HG03280 (cell line): ENCODE results near the gene SYCP2.
"Not testable (repeated sequence)": the region's sequence is repeated elsewhere in the genome, so short reads cannot be mapped to it uniquely, and the experiment has no call there.

Experiments used
- ATAC-seq: cut with Tn5 transposase; IDR thresholded peaks from one replicate; pipeline ENCODE4 v1.9.1; 2021; ENCODE audit warnings: mild to moderate bottlenecking, moderate library complexity; ENCODE audit not compliant: unreplicated experiment

The SYCP2 gene, protein sequence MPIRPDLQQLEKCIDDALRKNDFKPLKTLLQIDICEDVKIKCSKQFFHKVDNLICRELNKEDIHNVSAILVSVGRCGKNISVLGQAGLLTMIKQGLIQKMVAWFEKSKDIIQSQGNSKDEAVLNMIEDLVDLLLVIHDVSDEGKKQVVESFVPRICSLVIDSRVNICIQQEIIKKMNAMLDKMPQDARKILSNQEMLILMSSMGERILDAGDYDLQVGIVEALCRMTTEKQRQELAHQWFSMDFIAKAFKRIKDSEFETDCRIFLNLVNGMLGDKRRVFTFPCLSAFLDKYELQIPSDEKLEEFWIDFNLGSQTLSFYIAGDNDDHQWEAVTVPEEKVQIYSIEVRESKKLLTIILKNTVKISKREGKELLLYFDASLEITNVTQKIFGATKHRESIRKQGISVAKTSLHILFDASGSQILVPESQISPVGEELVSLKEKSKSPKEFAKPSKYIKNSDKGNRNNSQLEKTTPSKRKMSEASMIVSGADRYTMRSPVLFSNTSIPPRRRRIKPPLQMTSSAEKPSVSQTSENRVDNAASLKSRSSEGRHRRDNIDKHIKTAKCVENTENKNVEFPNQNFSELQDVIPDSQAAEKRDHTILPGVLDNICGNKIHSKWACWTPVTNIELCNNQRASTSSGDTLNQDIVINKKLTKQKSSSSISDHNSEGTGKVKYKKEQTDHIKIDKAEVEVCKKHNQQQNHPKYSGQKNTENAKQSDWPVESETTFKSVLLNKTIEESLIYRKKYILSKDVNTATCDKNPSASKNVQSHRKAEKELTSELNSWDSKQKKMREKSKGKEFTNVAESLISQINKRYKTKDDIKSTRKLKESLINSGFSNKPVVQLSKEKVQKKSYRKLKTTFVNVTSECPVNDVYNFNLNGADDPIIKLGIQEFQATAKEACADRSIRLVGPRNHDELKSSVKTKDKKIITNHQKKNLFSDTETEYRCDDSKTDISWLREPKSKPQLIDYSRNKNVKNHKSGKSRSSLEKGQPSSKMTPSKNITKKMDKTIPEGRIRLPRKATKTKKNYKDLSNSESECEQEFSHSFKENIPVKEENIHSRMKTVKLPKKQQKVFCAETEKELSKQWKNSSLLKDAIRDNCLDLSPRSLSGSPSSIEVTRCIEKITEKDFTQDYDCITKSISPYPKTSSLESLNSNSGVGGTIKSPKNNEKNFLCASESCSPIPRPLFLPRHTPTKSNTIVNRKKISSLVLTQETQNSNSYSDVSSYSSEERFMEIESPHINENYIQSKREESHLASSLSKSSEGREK (N-terminal part only)

DNA sequence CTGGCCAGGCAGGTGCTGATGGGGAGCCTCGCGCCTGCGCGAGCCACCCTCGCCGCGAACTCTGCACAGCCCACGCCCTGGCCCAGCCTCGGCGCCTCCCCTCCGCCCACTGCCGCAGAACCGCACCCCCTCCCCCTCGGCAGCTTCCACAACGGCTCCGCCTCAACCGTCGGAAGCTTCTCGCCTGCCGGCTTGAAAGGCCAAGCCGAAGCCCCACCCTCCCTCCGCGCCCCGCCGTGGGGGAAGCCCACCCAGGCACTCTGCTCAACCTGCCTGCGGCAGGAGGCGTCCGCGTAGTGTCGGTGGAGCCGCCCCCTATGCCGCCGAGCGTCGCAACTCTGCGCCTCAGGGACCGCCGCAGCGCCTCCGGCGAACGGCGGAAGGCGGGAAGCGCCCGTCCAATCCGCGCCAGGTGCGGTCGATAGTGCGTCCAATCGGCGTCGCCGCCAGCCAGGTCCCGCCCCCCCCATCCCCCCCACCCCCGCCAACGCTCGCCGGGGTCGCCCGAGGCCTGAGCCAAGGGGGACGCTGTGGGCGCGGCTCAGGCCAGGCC is at the start of gene SYCP2:
SYCP2 (minus strand) TSS at position 342 of the 553 bp plus-strand sequence. CDS start 11,224 bp downstream, outside the sequence.
- ATAC-seq, result peak; percentile 6

DNA sequence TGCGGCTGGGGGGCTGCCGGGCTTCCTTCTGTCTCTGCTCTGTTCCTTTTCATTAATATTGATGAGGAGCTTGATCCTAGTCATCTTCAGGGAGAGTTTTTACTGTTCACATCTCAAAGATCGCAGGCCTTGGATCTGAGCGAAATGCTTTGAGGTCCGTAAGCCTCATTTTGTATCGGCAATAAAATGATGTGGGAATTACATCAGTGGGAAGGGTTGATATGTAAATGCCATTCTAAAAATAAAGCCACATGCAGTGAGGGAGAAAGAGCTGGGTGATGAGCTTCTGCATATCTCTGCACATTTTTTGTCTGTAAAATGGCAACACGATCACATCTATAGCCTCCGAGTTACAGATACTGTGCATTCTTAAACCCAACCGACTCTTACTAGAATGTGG is 49.6 kb upstream of the SYCP2 start:
- no peak for ATAC-seq

DNA sequence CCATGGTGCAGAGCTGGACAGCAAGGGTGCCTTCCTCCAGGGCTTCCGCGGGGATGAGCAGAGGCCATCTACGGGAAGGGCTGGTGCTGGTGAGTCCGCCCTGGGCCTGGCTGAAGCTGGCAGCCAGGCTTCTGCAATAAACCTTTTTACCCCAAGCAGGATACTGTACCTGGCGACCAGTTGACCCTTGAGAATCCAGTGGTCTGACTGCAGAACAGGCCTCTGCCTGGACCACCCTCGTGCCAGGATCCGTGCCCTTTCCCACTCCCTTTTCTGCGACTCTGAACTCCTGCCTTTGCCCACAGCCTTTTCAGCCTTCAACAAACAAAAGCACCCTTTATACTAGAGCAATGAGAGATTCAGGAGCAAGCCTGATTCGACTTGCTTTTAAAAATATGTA is 43.6 kb upstream of the SYCP2 start:
- no peak for ATAC-seq

DNA sequence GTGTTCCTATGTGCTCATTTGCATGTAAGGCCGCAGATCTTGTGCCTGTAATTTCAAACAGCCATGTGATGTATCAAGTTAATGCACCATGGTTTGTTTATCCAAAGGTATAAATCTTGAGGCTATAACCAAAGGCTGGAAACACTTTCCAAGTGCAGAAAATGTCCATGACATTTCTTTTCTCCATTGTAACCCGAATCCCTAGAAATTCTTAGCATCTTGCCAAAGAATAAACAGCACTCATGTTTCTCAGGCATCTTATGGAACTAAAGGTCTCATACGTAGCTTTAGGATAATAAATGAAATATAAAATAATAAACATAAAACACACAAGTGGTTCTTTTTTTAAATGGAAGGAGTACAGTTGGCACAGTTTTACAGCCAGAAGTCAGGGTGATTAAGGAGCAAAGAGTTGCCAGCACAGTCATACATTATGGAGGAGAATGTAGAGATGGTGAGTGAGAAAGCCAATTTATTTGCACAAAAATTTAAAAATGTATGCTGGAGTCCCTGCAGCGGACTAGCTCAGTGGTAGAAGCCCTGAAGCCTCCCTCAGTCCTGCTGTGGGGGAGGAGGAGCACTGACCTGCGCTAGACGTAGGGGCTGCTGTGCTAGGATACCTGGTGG is 42.8 kb upstream of the SYCP2 start:
- ATAC-seq, result no peak

DNA sequence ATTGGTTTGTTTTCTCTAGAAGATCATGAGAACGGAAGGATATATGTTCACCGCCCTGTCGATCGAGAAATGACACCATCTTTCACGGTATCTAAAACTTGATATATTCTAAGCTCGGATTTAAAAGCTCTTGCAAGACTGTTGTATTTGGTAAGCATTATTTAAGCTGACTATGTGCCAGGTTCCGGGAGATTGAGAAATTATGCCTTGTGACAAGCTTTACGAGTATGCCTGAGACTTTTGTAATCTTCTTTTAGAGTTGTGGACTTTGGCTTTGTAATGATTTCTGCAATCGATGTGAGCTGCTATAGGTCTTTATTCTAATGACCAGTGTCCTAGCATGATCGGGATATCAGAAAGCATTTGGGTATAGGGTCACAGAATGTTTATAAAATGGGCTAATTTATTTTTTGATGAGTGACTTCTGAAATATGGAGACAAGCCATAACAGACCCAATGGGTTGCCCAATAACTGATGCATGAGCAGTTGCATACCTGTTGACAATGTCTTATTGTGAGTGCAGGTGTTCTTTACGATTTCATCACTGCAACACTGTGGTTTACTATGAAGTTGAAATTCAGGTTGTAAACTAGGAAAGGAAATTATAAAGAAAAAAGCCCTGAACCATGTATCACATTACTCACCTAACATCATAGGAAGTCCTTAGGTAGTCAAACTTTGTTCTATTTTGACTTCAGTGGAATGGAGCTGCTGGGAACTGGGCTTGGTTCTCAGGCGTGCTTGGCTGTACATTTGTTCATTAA is 38.8 kb upstream of the SYCP2 start:
- ATAC-seq, result no peak

DNA sequence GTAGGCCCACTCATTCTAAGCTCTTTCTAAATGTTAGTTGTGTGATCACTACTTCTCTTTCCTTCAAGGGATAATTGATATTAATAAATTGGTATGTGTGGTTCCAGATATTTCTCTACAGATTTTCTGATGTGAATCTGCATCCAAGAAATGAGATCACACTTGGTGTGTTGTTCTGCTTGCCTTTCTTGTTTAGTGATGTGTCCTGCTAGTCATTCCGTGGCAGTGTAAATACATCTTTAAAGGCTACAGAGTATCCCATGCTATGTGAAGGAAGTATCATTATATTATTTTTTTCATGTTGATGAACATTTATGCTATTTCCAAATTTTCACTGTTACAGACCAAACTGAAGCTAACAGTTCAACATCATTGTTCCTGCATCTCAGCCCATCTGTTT is 38.0 kb upstream of the SYCP2 start:
- ATAC-seq, result no peak

DNA sequence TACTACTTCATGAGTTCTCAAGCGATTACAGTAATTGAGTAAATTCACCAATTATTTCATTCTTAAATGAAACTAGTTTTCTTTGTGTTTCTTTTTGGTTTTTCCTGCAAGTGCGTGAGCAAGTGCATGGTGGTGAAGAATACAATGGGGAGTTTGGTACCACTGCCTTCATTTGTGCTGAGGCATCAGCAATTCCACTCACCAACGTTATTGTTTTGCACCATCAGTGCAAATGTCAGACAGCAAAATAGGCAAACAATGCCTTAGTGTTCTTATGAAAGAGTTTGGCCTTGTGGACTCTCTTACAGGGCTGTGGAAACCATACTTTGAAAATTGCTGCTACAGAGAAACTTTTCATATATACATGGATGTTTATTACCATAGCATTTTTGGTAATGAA is 33.0 kb upstream of the SYCP2 start:
- ATAC-seq, result no peak

DNA sequence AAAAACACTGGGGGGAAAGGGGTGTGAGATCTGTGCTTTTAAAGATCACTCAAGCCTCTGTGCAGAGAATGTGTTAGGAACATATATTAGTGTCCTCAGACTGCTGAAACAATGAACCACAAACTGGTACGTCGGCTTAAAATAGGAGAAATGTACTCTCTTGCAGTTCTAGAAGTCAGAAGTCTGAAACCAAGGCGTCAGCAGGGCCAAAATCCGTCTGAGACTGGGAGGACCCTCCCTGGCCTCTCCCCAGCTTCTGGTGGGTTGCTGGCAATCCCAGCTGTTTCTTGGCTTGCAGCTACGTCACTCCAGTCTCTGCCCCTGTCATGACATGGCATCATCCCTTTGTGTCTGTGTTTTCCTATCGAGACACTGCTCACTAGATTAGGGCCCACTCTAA is 28.7 kb upstream of the SYCP2 start:
- no peak for ATAC-seq

DNA sequence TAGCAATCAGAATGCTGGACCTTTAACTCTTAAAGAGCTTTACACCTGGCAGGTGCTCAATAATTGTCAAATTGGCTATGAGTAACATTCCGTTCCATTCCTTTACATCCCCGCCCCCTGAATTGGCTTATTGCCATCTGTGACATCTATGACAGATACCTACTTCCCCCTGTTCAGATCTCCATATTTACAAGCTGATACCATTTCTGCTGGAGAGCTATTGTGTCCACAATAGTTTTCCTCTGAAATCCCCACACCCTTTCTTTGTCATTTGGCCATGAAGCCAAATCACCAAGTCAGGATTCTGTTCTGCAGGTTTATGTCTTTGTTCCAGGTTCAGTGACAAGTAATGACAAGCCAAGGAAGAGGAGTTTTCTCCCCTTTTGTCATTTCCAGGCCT is 28.0 kb upstream of the SYCP2 start:
- ATAC-seq, result no peak

DNA sequence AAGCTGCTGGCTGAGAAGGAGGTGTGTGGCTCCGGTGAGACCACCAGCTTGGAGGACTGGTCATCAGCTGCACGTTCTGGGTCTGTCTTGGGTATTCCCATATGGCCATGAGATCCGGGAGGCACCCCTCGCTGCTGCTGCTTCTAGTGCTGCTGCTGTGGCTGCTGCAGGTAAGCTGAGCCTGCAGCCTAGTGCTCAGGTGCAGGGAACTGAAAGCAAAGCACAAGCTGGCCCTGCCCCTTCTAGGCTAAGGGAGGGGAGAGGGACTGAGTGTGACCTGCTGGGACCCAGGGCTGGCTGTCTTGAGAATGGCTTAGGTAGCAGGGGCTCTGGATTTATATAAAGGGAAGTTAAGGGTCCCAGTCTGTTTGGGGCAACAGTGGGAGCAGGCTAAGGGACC is 25.2 kb upstream of the SYCP2 start:
- no peak for ATAC-seq

DNA sequence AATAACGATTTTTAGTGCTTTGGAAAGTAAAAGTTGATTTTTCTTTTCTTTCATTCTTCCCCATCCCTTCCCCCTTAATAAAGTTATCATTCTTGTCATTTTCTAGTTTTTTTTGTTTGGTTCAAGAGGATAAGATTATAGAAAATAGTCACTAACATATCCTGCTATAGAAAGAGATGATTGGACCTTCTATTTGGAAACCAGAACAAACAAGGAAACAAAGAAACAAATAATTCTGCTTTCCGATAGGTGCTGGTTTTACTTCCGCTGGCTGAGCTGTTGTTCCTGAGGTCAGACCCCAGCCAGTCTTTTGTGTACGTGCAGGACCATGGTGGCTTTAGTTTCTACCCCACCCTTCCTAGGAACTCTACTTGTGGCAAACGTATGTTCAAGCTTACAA is 24.7 kb upstream of the SYCP2 start, which contains the start of gene CDH26:
CDH26 (plus strand) TSS at position 301 of the 400 bp plus-strand sequence. CDS start 304 bp downstream, outside the sequence.
- no peak for ATAC-seq

DNA sequence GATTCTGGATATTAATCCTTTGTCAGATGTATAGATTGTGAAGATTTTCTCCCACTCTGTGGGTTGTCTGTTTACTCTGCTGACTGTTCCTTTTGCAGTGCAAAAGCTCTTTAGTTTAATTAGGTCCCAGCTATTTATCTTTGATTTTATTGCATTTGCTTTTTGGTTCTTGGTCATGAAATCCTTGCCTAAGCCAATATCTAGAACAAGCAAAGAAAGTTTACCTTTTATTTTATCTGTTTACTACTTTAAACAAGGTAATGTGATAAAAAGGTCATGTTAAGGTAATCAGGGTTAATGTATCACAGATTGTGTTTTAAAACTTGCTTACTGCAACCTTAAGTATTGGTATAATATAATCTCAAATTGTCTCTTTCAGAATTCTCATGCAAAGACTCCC is 24.1 kb upstream of the SYCP2 start:
- ATAC-seq, result not testable (repeated sequence)

DNA sequence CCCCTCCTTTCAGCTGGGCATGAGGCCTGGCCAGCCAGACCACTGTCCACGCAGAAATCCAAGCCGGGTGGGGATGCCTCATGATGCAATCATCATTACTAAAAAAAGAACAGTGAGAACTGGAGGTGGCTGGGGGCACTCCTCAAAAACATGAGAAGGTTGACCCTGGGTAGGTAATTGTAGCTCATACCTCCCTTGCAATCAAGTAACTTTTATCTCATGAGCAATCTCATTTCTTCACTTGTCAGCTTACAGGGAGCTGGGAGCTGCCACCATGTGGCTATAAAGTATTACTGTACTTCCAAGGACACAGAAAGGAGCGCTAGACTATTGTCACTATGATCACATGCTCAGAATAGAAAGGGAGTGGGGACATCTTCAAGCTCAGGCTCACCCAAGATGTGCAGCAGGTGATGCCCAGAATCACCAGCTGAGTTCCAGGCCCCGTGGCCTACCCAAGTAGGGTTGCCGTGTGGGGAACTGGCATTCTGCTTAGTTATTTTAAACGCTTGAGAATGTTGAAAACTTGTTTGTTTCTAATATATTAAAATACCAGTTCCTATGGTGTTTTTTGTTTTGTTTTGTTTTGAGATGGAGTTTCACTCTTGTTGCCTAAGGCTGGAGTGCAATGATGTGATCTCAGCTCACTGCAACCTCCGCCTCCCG is 21.8 kb upstream of the SYCP2 start:
- ATAC-seq, result no peak

DNA sequence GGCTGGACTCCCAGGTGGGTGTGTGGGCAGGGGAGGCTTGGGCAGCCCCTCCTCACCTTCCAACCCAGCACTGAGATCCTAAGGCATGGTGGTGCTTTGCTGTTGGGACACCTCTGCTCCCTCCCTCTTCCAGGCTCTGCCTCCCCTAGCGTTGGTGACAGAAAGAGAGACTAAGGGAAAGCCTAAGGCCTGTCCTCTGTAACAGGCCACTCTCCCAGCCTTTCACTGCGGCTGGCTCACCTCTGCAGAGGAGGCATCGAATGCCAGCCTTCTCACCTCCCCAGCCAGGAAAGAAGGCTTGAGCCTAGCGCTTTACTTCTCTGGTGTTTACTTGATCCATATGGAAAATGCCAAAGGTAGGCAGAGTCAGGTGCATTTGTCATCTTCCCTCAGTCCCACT is 21.3 kb upstream of the SYCP2 start:
- no peak for ATAC-seq

DNA sequence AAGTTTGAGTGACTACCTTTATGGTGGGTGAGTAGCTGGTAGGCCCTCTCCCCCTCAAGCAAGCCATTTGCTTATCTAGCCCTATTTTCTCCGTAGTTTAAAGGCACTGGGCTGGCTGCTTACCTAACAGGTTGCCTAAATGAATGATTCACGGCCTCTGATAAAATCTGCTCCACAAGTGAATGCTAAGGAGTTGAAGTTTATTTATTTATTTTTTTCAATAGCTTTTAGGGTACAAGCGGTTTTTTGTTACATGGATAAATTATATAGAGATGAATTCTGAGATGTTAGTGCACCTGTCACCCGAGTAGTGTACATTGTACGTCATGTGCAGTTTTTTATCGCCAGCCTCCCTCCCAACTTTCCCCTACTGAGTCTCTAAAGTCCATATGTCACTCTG is 16.5 kb upstream of the SYCP2 start:
- ATAC-seq, result no peak

DNA sequence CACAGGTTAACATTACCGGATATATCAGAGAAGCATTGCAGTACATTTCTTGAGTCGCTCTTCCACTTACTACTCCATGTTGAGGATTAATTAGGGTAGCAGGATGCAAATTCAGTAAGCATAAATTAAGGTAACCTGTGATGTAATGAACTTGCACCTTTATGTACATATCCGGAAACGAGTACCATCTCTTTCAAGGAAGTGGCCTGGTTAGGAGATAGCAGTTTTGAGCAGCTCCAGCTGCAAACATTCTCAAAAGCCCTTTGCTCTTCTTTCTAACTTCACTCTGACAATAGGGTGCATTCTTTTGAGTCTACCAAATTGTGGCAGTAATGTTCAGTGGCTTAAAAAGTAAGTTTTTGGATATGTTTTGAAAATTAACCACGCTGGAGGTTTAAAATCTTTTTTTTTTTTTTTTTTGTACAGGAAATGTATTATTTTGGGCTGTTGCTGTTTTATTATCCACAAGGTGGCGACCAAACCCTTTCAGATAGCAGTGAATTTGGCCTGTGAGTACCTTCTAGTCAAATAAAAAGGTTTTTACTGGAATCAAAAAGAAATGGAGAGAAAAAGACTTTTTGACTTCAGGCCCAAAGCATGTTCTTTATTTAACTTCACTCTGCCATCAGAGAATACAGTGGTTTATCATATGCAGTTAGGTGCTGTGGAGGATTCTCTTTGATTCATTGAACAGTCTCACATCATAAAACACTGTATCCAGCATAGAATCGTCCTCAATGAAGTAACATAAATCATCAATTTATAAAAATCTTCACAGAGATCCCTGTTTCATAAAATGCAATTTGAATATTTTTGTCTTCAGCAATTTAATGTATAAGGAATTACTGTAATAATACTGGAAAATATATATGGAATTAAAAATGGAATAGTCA is 15.6 kb upstream of the SYCP2 start:
- peak; percentile 54 for ATAC-seq

DNA sequence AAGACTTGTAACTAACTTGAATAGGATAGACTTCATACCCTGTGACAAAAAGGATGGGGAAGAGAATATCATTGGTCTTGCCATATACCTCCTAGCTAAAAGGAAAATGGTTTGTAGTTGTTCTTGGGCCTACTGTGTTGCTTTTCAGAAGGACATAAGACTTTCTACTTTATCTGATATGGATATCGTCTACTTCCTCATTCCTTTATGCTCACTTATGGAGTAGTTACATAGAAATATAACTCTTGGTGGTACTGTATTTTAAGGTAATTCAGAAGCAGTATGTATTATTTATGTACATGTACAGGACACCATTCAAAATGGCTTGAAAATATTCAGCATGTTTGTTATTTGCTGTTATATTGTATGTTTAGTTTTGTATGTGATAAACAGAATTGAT is 14.8 kb upstream of the SYCP2 start:
- no peak for ATAC-seq

DNA sequence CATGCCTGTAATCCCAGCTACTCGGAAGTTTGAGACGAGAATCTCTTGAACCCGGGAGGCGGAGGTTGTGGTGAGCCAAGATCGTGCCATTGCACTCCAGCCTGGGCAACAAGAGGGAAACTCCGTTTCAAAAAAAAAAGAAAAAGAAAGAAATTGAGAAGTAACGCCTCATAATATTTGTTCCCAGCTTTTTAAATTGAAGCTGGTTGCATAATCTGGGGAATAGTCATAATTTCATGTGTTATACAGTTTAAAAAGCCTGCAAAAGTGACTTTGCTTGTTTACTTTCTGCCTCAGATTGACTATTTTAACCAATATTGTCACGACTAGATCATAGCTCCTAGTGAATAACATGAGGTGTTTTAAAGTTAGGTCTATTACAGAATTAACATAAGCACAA is 13.9 kb upstream of the SYCP2 start:
- ATAC-seq, result no peak
